ENCODE data around the gene ERI2. TPM values are rescaled to one million over a fixed set of nuclear protein-coding genes. Genes with fewer than 3 reads are reported as not detected.

ERI2 gene
- total RNA-seq, 1 experiment from 2014 or later, result 22.4 TPM

- no peaks in the 10 kb centered on the region; a peak in 1 of 7 replicates for H3K36me3 Mint-ChIP-seq (ENCODE audit: insufficient read depth in 1 of 3, low read depth in 3 of 3)
- H4K91ac ChIP-seq (ENCODE audit: insufficient read length, low read depth, low read length), result no peak overlapping the region
- TF ChIP-seq CTCF (conservative IDR thresholded peaks at IDR 0.05), result no peak
- H2BK5ac ChIP-seq (ENCODE audit: insufficient read length, low read length), result no peak overlapping the region
- H3K23ac ChIP-seq (ENCODE audit: insufficient read length, low read depth, low read length), result no peak overlapping the region
- H3K27ac ChIP-seq (ENCODE audit: insufficient read length, low read depth, low read length), result no peak overlapping the region
- no peak overlapping the region for H2BK120ac ChIP-seq (ENCODE audit: low read depth, low read length, poor library complexity, severe bottlenecking)
- H3K79me1 ChIP-seq (ENCODE audit: insufficient read depth, low read depth, low read length, poor library complexity, severe bottlenecking), result no peaks in the 10 kb centered on the region
- no peak overlapping the region for H2BK20ac ChIP-seq (ENCODE audit: low read depth, low read length, poor library complexity, severe bottlenecking)
- no peak overlapping the region for H2BK15ac ChIP-seq (ENCODE audit: low read depth, low read length)
- no peak overlapping the region for H3K4me3 Mint-ChIP-seq
- H3K14ac ChIP-seq (ENCODE audit: insufficient read depth, low read length), result no peak overlapping the region
- peaks cover 11 to 17% of the 10 kb centered on the region in 2 experiments for H3K4me1 Mint-ChIP-seq
- no peaks in the 10 kb centered on the region for H3K9me3 ChIP-seq (ENCODE audit: control insufficient read depth, low read depth, low read length)
- H4K5ac ChIP-seq (ENCODE audit: insufficient read length, low read depth, low read length), result no peak overlapping the region
- H2AK5ac ChIP-seq (ENCODE audit: insufficient read length, low read length), result no peak overlapping the region
- no peak overlapping the region for H3T11ph ChIP-seq (ENCODE audit: low read length)
- no peak overlapping the region for H3K56ac ChIP-seq (ENCODE audit: insufficient read length, low read depth, low read length)
- H3K27me3 ChIP-seq (ENCODE audit: insufficient read depth, low read length), result no peaks in the 10 kb centered on the region
- H3K4me1 ChIP-seq (ENCODE audit: insufficient read depth, low read length), result no peaks in the 10 kb centered on the region
- H3K27ac Mint-ChIP-seq, result no peak overlapping the region
- H3K79me2 ChIP-seq (ENCODE audit: insufficient read depth, low read length), result no peaks in the 10 kb centered on the region
- no peaks in the 10 kb centered on the region for H3K9me3 Mint-ChIP-seq
- H4K20me1 ChIP-seq (ENCODE audit: control insufficient read depth, insufficient read depth, insufficient read length), result no peaks in the 10 kb centered on the region
- no peak overlapping the region for H2AFZ ChIP-seq (ENCODE audit: low read length)
- no peak overlapping the region for H3K9ac ChIP-seq (ENCODE audit: extremely low read depth, insufficient read length, low read length)
- H3K27me3 Mint-ChIP-seq (ENCODE audit: low read depth), result no peaks in the 10 kb centered on the region
- no peaks in the 10 kb centered on the region for H3K23me2 ChIP-seq (ENCODE audit: insufficient read length, low read depth, low read length, poor library complexity, severe bottlenecking)
- H3K4ac ChIP-seq (ENCODE audit: low read depth, low read length), result no peak overlapping the region
- no peak for DNase-seq
- no CpG with 5 or more reads among the region's 5 CpGs for WGBS (ENCODE audit: extremely low coverage, insufficient read length, low lambda C conversion rate)
- H2BK12ac ChIP-seq (ENCODE audit: insufficient read length, low read depth, low read length), result no peak overlapping the region
- no peak overlapping the region for H3K4me2 ChIP-seq (ENCODE audit: insufficient read depth, insufficient read length, low read length)
- no peak overlapping the region for H3K18ac ChIP-seq (ENCODE audit: insufficient read length, low read depth, low read length)
- H4K8ac ChIP-seq (replicated peaks; ENCODE audit: insufficient read length, low read depth, low read length), result no peak overlapping the region
Observed at GRCh38 chr16:20791923-20792612, 14.2 kb downstream of the ERI2 start.

Measured in H9 (cell line).